IPS-15b (cell line): ENCODE data around the gene PPP1CC.

Source experiments
- H3K27me3 ChIP-seq: one replicate; pipeline ENCODE4 v1.6.1; 2013; ENCODE audit warnings: low read length; ENCODE audit not compliant: control insufficient read depth, insufficient read depth
- H3K36me3 ChIP-seq: one replicate; pipeline ENCODE4 v1.6.1; 2013; ENCODE audit warnings: low read length; ENCODE audit not compliant: control insufficient read depth, insufficient read depth
- H3K4me1 ChIP-seq: one replicate; pipeline ENCODE4 v1.6.1; 2013; ENCODE audit warnings: mild to moderate bottlenecking, low read length; ENCODE audit not compliant: control insufficient read depth, insufficient read depth
- H3K4me3 ChIP-seq: one replicate; pipeline ENCODE4 v1.5.1; 2013; ENCODE audit warnings: low read depth, low read length
- H3K9ac ChIP-seq: one replicate; pipeline ENCODE4 v1.6.1; 2013; ENCODE audit warnings: low read depth, mild to moderate bottlenecking, low read length
- H3K9me3 ChIP-seq: one replicate; pipeline ENCODE4 v1.6.1; 2013; ENCODE audit warnings: mild to moderate bottlenecking, low read length; ENCODE audit not compliant: control insufficient read depth, insufficient read depth

PPP1CC gene

GRCh38 chr12:110693731-110694130, 49.0 kb downstream of the PPP1CC start:
- Histone ChIP-seq H3K9me3 (no peaks in the 10 kb centered on the region), H3K36me3 (peaks cover 3% of the 10 kb centered on the region), H3K4me1 (peaks cover 7% of the 10 kb centered on the region), H3K27me3 (no peaks in the 10 kb centered on the region), H3K9ac (no peak overlapping the region), H3K4me3 (no peak overlapping the region)

GRCh38 chr12:110690127-110690430, 52.6 kb downstream of the PPP1CC start:
- H3K9ac ChIP-seq: peak overlapping the region; percentile 65
- peaks cover 10% of the 10 kb centered on the region for H3K27me3 ChIP-seq
- H3K4me3 ChIP-seq: no peak overlapping the region
- H3K4me1 ChIP-seq: peaks cover 9% of the 10 kb centered on the region
- peaks cover 3% of the 10 kb centered on the region for H3K36me3 ChIP-seq
- no peaks in the 10 kb centered on the region for H3K9me3 ChIP-seq

GRCh38 chr12:110689281-110690126, 53.2 kb downstream of the PPP1CC start:
- Histone ChIP-seq H3K9ac (peak overlapping the region; percentile 65), H3K4me3 (peak overlapping the region; percentile 58), H3K4me1 (peaks cover 9% of the 10 kb centered on the region), H3K36me3 (peaks cover 3% of the 10 kb centered on the region), H3K27me3 (peaks cover 10% of the 10 kb centered on the region), H3K9me3 (no peaks in the 10 kb centered on the region)

GRCh38 chr12:110688446-110689280, 54.0 kb downstream of the PPP1CC start, which contains the start of gene HVCN1:
Gene HVCN1 (minus strand): TSS chr12:110689115. CDS start chr12:110683245, 5,870 bp downstream.
- H3K4me1 ChIP-seq: peaks cover 9% of the 10 kb centered on the region
- H3K9ac ChIP-seq: peak within 1 kb of the TSS; percentile 65
- peak within 1 kb of the TSS; percentile 70 for H3K4me3 ChIP-seq
- H3K9me3 ChIP-seq: no peaks in the 10 kb centered on the region
- H3K27me3 ChIP-seq: peaks cover 10% of the 10 kb centered on the region
- peaks cover 3% of the 10 kb centered on the region for H3K36me3 ChIP-seq

- H3K9ac ChIP-seq: no peak overlapping the region
- peaks cover 9% of the 10 kb centered on the region for H3K4me1 ChIP-seq
- no peak overlapping the region for H3K4me3 ChIP-seq
- H3K36me3 ChIP-seq: peaks cover 3% of the 10 kb centered on the region
- no peaks in the 10 kb centered on the region for H3K9me3 ChIP-seq
- H3K27me3 ChIP-seq: peaks cover 10% of the 10 kb centered on the region
Observed at GRCh38 chr12:110687396-110688169, 55.1 kb downstream of the PPP1CC start.

GRCh38 chr12:110686294-110686903, 56.3 kb downstream of the PPP1CC start:
- Histone ChIP-seq H3K4me3 (no peak overlapping the region), H3K9me3 (no peaks in the 10 kb centered on the region), H3K27me3 (peaks cover 10% of the 10 kb centered on the region), H3K36me3 (peaks cover 3% of the 10 kb centered on the region), H3K4me1 (peaks cover 9% of the 10 kb centered on the region), H3K9ac (no peak overlapping the region)

GRCh38 chr12:110684312-110684836, 58.3 kb downstream of the PPP1CC start:
- H3K9ac ChIP-seq: no peak overlapping the region

GRCh38 chr12:110683888-110684287, 58.8 kb downstream of the PPP1CC start:
- no peaks in the 10 kb centered on the region for H3K9me3 ChIP-seq
- peaks cover 10% of the 10 kb centered on the region for H3K27me3 ChIP-seq
- no peaks in the 10 kb centered on the region for H3K36me3 ChIP-seq
- H3K4me1 ChIP-seq: peaks cover 2% of the 10 kb centered on the region
- H3K9ac ChIP-seq: no peak overlapping the region
- no peak overlapping the region for H3K4me3 ChIP-seq

More at GRCh38 chr12:110684312-110684836, 58.3 kb downstream of the PPP1CC start:
- peaks cover 2% of the 10 kb centered on the region for H3K4me1 ChIP-seq
- H3K36me3 ChIP-seq: no peaks in the 10 kb centered on the region
- peaks cover 10% of the 10 kb centered on the region for H3K27me3 ChIP-seq
- H3K4me3 ChIP-seq: no peak overlapping the region
- H3K9me3 ChIP-seq: no peaks in the 10 kb centered on the region

GRCh38 chr12:110680032-110680431, 62.7 kb downstream of the PPP1CC start:
- Histone ChIP-seq H3K36me3 (no peaks in the 10 kb centered on the region), H3K27me3 (no peaks in the 10 kb centered on the region)

GRCh38 chr12:110679201-110679600, 63.5 kb downstream of the PPP1CC start:
- Histone ChIP-seq H3K36me3 (no peaks in the 10 kb centered on the region), H3K4me3 (no peak overlapping the region), H3K9ac (no peak overlapping the region), H3K27me3 (no peaks in the 10 kb centered on the region), H3K4me1 (no peaks in the 10 kb centered on the region), H3K9me3 (no peaks in the 10 kb centered on the region)

More at GRCh38 chr12:110680032-110680431, 62.7 kb downstream of the PPP1CC start:
- no peak overlapping the region for H3K4me3 ChIP-seq
- no peak overlapping the region for H3K9ac ChIP-seq
- H3K9me3 ChIP-seq: no peaks in the 10 kb centered on the region
- no peaks in the 10 kb centered on the region for H3K4me1 ChIP-seq

- Histone ChIP-seq H3K4me3 (no peak overlapping the region), H3K4me1 (no peaks in the 10 kb centered on the region), H3K36me3 (no peaks in the 10 kb centered on the region)
Observed at GRCh38 chr12:110677982-110678381, 64.7 kb downstream of the PPP1CC start.

More at GRCh38 chr12:110677982-110678381, 64.7 kb downstream of the PPP1CC start:
- no peak overlapping the region for H3K9ac ChIP-seq
- no peaks in the 10 kb centered on the region for H3K27me3 ChIP-seq
- no peaks in the 10 kb centered on the region for H3K9me3 ChIP-seq
